Right ventricle myocardium superior (tissue), 1 donor: ENCODE data around the gene FAXDC2. TPM values are rescaled to one million over a fixed set of nuclear protein-coding genes. Genes with fewer than 3 reads are reported as not detected.

Source experiments
- ATAC-seq: fragments of 200-7000 bp; cut with Tn5 transposase; one replicate; pipeline ENCODE4 v1.9.1; 2020; ENCODE audit warnings: mild to moderate bottlenecking; ENCODE audit not compliant: poor library complexity
- DNase-seq: peaks from one replicate; pipeline ENCODE4 v3.0.0-alpha.2; 2020
- intact Hi-C: fragments of 100-400 bp; cut with DNase I; formaldehyde crosslinking; loops from one replicate; pipeline ENCODE4 v1.11.2; 2022
- long read RNA-seq: library from polyadenylated mRNA; unstranded; transcript quantifications from one replicate; pipeline ENCODE4 v2.0.0, GENCODE V29; 2021
- total RNA-seq: library from RNA; stranded (reverse); fragmentation: NEBNext Ultra II Directional; extraction: Animal tissue kit (Norgen Biotek cat#: 25700); gene quantifications from one replicate; pipeline ENCODE4 v1.2.1, GENCODE V29; 2021
- donor health status: DM: no; HTN: yes; CAD: no; lungs with severe emphysema.

The FAXDC2 gene, protein sequence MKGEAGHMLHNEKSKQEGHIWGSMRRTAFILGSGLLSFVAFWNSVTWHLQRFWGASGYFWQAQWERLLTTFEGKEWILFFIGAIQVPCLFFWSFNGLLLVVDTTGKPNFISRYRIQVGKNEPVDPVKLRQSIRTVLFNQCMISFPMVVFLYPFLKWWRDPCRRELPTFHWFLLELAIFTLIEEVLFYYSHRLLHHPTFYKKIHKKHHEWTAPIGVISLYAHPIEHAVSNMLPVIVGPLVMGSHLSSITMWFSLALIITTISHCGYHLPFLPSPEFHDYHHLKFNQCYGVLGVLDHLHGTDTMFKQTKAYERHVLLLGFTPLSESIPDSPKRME
- total RNA-seq: 24.1 TPM
- long read RNA-seq, transcript FAXDC2-201 (9 exons, 3,251 nt): major isoform, 24 of 33 reads
- long read RNA-seq, partial matches to known transcripts: 0 of 33 reads
- long read RNA-seq, other reads (novel, unspliced or antisense): 7 of 33 reads

- intact Hi-C loops: no loop called here
- ATAC-seq (peak; percentile 98), DNase-seq (peak; percentile 86)
Observed at GRCh38 chr5:154850255-154851062, at the start of gene FAXDC2. TSS of gene FAXDC2 (minus strand) at chr5:154850603. CDS start at chr5:154838178, 12,425 bp downstream.

GRCh38 chr5:154900066-154900465, 49.7 kb upstream of the FAXDC2 start:
- intact Hi-C loops: no loop called here
- DNase-seq: no peak
- ATAC-seq: no peak

GRCh38 chr5:154899151-154899816, 48.9 kb upstream of the FAXDC2 start:
- DNase-seq (no peak), ATAC-seq (no peak)
- intact Hi-C loops: no loop called here

DNA sequence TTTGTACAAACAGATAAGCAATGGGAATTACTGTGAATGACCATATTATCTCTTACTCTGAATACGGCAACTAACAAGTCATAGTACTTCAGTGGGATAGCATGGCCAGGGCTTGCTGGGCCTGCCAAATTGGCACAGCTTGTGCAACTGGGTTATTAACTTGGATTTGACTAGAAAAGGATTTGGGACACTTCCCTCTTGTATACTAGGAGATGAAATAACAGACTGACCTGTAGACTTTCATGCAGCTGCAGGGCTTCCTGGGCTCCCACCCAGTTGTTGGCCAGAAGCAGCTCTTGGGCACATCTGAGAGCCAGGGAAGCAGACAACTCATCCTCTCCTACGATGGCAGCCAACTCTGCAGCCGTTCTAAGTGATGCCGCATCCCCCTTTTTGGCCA, 47.8 kb upstream of the FAXDC2 start:
- DNase-seq: no peak
- intact Hi-C loops: no loop called here
- no peak for ATAC-seq

DNA sequence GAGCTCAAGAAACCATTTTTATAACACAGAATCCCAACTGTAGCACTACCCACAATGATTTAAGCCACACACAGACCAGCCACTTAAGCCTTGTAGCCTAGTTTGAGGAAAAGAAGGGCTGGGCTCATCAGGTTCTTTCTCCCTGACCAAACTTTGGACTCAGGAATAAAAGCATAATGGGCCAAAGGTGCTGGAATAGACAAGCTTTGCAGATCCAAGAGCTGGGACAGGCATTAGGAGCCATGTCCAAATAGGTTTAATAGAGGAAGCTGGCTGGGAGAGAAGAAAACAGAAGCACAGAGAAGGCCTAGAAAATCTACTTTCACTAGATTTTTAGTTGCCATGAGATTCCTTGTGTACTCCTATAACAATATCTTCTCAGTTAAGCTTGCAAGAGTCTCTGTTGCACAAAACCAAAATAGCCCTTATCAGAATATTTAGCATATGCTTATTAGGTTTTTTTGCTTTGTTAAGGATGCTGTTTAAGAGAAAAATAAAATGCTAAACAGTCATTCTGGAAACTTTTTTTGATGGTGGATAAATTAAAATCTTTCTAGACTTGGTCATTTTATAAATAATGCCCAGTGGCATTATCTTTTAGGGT, 46.3 kb upstream of the FAXDC2 start:
- intact Hi-C loops: no loop called here

GRCh38 chr5:154895606-154896561, 45.5 kb upstream of the FAXDC2 start:
- ATAC-seq (no peak), DNase-seq (no peak)
- intact Hi-C loops: no loop called here

More for the DNA sequence above, 46.3 kb upstream of the FAXDC2 start:
- ATAC-seq (no peak), DNase-seq (no peak)

GRCh38 chr5:154893381-154893780, 43.0 kb upstream of the FAXDC2 start:
- intact Hi-C loops: no loop called here
- DNase-seq (no peak), ATAC-seq (no peak)

DNA sequence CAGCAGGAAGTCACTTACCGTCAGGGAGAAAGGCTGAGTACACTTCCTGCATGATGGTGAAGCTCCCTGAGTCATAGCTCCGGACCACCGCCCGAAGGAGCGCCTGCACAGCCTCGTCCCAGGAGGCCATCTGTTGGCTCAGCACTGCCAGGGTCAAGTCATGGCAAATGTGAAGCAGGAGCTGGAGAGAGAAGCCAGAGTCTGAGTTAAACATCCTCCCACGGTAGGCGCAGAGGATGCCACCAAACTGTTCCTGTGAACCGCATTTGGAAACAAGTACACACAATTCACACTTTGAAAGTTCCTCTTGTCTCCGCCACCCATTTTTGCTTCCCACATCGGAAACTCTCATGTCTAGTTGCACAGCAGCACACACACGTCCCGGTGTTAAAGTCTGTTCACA, 42.0 kb upstream of the FAXDC2 start:
- DNase-seq: no peak
- no peak for ATAC-seq
- intact Hi-C loops: no loop called here

DNA sequence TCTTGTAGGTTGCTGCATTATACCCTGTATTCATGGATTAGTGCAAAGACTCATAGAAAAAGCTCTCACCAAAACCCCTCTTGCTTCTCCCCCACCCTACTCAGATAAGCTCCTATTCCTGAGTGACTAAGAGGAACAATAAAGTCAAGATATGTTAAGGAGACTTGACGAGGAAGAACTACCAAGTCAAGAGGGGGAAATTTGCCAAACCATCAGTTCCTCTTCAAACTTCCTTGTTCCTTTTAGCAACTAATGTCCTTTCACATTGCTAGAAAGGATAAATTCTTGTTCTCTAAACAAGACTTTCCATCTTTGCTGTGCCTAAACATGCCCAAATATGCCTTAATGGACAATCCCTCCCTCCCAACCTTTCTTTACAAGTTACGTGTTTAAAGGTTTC, 35.0 kb upstream of the FAXDC2 start:
- ATAC-seq: no peak
- intact Hi-C loops: no loop called here

GRCh38 chr5:154884424-154884823, 34.0 kb upstream of the FAXDC2 start:
- intact Hi-C loops: no loop called here
- no peak for ATAC-seq

More for the DNA sequence above, 35.0 kb upstream of the FAXDC2 start:
- no peak for DNase-seq

DNA sequence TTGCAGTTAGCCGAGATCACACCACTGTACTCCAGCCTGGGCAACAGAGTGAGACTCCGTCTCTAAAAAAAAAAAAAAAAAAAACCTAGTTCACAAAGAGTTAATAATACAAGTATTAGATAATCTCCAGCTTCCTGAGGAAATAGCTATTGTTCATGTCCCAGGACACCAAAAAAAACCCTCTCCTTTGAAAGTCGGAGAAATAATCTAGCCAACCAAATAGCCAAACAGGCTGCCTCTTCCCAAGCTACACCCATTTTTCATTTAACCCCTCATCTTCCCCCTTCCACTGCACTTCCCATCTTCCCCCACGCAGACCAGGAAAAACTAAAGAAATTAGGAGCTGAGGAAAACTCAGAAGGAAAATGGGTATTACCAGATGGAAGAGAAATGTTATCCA, 31.6 kb upstream of the FAXDC2 start:
- intact Hi-C loops: no loop called here
- ATAC-seq: no peak

More at GRCh38 chr5:154884424-154884823, 34.0 kb upstream of the FAXDC2 start:
- no peak for DNase-seq

GRCh38 chr5:154878642-154879335, 28.4 kb upstream of the FAXDC2 start:
- no peak for DNase-seq
- intact Hi-C loops: no loop called here
- ATAC-seq: no peak

More for the DNA sequence above, 31.6 kb upstream of the FAXDC2 start:
- DNase-seq: no peak

GRCh38 chr5:154873791-154874331, 23.5 kb upstream of the FAXDC2 start:
- DNase-seq: no peak
- no peak for ATAC-seq
- intact Hi-C loops: no loop called here

- ATAC-seq: no peak
- intact Hi-C loops: no loop called here
Observed at GRCh38 chr5:154871734-154872133, 21.3 kb upstream of the FAXDC2 start.

GRCh38 chr5:154868702-154869101, 18.3 kb upstream of the FAXDC2 start:
- ATAC-seq (peak; percentile 34), DNase-seq (no peak)
- intact Hi-C loops: no loop called here

More at GRCh38 chr5:154871734-154872133, 21.3 kb upstream of the FAXDC2 start:
- DNase-seq: no peak

- intact Hi-C loops: no loop called here
- DNase-seq: no peak
- ATAC-seq: no peak
Observed at GRCh38 chr5:154866841-154867240, 16.4 kb upstream of the FAXDC2 start.
